ENCODE data around the gene P2RY11. TPM values are rescaled to one million over a fixed set of nuclear protein-coding genes. Genes with fewer than 3 reads are reported as not detected.

Gene P2RY11
- total and polyA plus RNA-seq, 2 donors (not counting 1 experiment from before 2014, with no cell fraction given), result 25.8 to 27.1 TPM

- ChIA-PET CTCF (interaction anchor here (1.1 to 15.9 kb wide), 4 partner anchors 5 to 143 kb away, joined by 4 to 263 read pairs (median 134); partner anchors contain the start of genes ANGPTL6, DNMT1, EIF3G and P2RY11), POLR2A (interaction anchor here (0.5 to 0.7 kb wide), 2 partner anchors 26 to 270 kb away, joined by 4 to 8 read pairs; no protein-coding TSS in a partner anchor)
- peaks cover 57 to 73% of the 10 kb centered on the region in 2 donors for H3K4me1 ChIP-seq (ENCODE audit: control insufficient read depth in 2 of 2, insufficient read depth in 2 of 2, low read length in 2 of 2)
- TF ChIP-seq EZH2 (IDR thresholded peaks at IDR 0.05; ENCODE audit: borderline replicate concordance, insufficient read depth, low read depth, low read length, poor library complexity, severe bottlenecking), result no peak
- no peak for TF ChIP-seq CTCF (IDR thresholded peaks at IDR 0.05)
- Mint-ChIP-seq H3K4me3 (peak overlapping the region; percentile 92), H3K27me3 (no peaks in the 10 kb centered on the region), H3K4me1 (peaks cover 62% of the 10 kb centered on the region), H3K27ac (peak overlapping the region; percentile 99), H3K9me3 (ENCODE audit: insufficient read depth) (no peaks in the 10 kb centered on the region)
- peaks cover 37% of the 10 kb centered on the region for H3K79me2 ChIP-seq (ENCODE audit: control insufficient read depth, insufficient read depth, low read length)
- H3K36me3 ChIP-seq (replicated peaks in 1 of 2; ENCODE audit: control extremely low read depth in 1 of 2, control insufficient read depth in 1 of 2, extremely low read depth in 1 of 2, insufficient read depth in 2 of 2, low read length in 1 of 2), result peaks cover 0 to 45% of the 10 kb centered on the region in 2 experiments
- peak overlapping the region in 1 of 2 donors; percentile 97 for H3K27ac ChIP-seq (ENCODE audit: low read length in 2 of 2)
- H4K20me1 ChIP-seq (ENCODE audit: control insufficient read depth, insufficient read depth, low read length, poor library complexity, severe bottlenecking), result peaks cover 40% of the 10 kb centered on the region
- H3K4me2 ChIP-seq (replicated peaks; ENCODE audit: low read depth, low read length, poor library complexity, severe bottlenecking), result peak overlapping the region; percentile 83
- 75% methylated on average over 10 of the region's 10 CpGs for WGBS (ENCODE audit: insufficient coverage)
- no peak overlapping the region for H2AFZ ChIP-seq (ENCODE audit: insufficient read depth, low read depth, low read length, poor library complexity, severe bottlenecking)
- H3K9ac ChIP-seq (ENCODE audit: low read length), result peak overlapping the region; percentile 78
- H3K27me3 ChIP-seq (replicated peaks in 1 of 4; ENCODE audit: control extremely low read depth in 1 of 4, control insufficient read depth in 3 of 4, insufficient read depth in 4 of 4, low read length in 3 of 4), result no peaks in the 10 kb centered on the region
- no peaks in the 10 kb centered on the region for H3K9me3 ChIP-seq (ENCODE audit: control extremely low read depth in 1 of 3, control insufficient read depth in 2 of 3, insufficient read depth in 1 of 3, low read length in 2 of 3)
- intact Hi-C loops (cut with micrococcal nuclease), result loop anchor here (10.0 kb wide), 1 partner anchor 298 kb away; the partner anchor contains the start of gene CDC37
- ATAC-seq (ENCODE audit: low read depth), result no peak
- H3K4me3 ChIP-seq (ENCODE audit: control extremely low read depth in 1 of 5, extremely low read depth in 1 of 5, insufficient read depth in 1 of 5, low read depth in 2 of 5, low read length in 4 of 5), result peak overlapping the region in 4 of 5 experiments; percentile 56 to 71 (median 70)
- peak; percentile 15 for DNase-seq
Measured at GRCh38 chr19:10107254-10107653, 4.2 kb upstream of the P2RY11 start.

GRCh38 chr19:10107817-10108367 is 3.6 kb upstream of the P2RY11 start:
- Histone ChIP-seq H2AFZ (ENCODE audit: insufficient read depth, low read depth, low read length, poor library complexity, severe bottlenecking) (no peak overlapping the region), H3K4me1 (ENCODE audit: control insufficient read depth in 2 of 2, insufficient read depth in 2 of 2, low read length in 2 of 2) (peaks cover 57 to 73% of the 10 kb centered on the region in 2 donors), H3K9me3 (ENCODE audit: control extremely low read depth in 1 of 3, control insufficient read depth in 2 of 3, insufficient read depth in 1 of 3, low read length in 2 of 3) (no peaks in the 10 kb centered on the region), H4K20me1 (ENCODE audit: control insufficient read depth, insufficient read depth, low read length, poor library complexity, severe bottlenecking) (peaks cover 42% of the 10 kb centered on the region), H3K27me3 (replicated peaks in 1 of 4; ENCODE audit: control extremely low read depth in 1 of 4, control insufficient read depth in 3 of 4, insufficient read depth in 4 of 4, low read length in 3 of 4) (no peaks in the 10 kb centered on the region), H3K79me2 (ENCODE audit: control insufficient read depth, insufficient read depth, low read length) (peaks cover 37% of the 10 kb centered on the region), H3K27ac (ENCODE audit: low read length in 2 of 2) (peak overlapping the region in 1 of 2 donors; percentile 97), H3K4me3 (ENCODE audit: control extremely low read depth in 1 of 5, extremely low read depth in 1 of 5, insufficient read depth in 1 of 5, low read depth in 2 of 5, low read length in 4 of 5) (no peak overlapping the region), H3K36me3 (replicated peaks in 1 of 2; ENCODE audit: control extremely low read depth in 1 of 2, control insufficient read depth in 1 of 2, extremely low read depth in 1 of 2, insufficient read depth in 2 of 2, low read length in 1 of 2) (peaks cover 0 to 45% of the 10 kb centered on the region in 2 experiments), H3K4me2 (replicated peaks; ENCODE audit: low read depth, low read length, poor library complexity, severe bottlenecking) (no peak overlapping the region), H3K9ac (ENCODE audit: low read length) (no peak overlapping the region)
- ATAC-seq (ENCODE audit: low read depth) (no peak), DNase-seq (peak; percentile 16)
- Mint-ChIP-seq H3K9me3 (ENCODE audit: insufficient read depth) (no peaks in the 10 kb centered on the region), H3K4me3 (peak overlapping the region; percentile 92), H3K4me1 (peaks cover 62% of the 10 kb centered on the region), H3K27ac (peak overlapping the region; percentile 32), H3K27me3 (no peaks in the 10 kb centered on the region)
- TF ChIP-seq CTCF (IDR thresholded peaks at IDR 0.05), result no peak
- no peak for TF ChIP-seq EZH2 (IDR thresholded peaks at IDR 0.05; ENCODE audit: borderline replicate concordance, insufficient read depth, low read depth, low read length, poor library complexity, severe bottlenecking)
- intact Hi-C loops (cut with micrococcal nuclease), result loop anchor here (10.0 kb wide), 1 partner anchor 297 kb away; the partner anchor contains the start of gene CDC37
- WGBS (ENCODE audit: insufficient coverage), result 92% methylated on average over 7 of the region's 14 CpGs
- CTCF ChIA-PET, result interaction anchor here (1.1 to 15.9 kb wide), 5 partner anchors 6 to 1261 kb away, joined by 4 to 263 read pairs (median 5); partner anchors contain the start of genes ANGPTL6, DNMT1, EIF3G and P2RY11
- POLR2A ChIA-PET, result interaction anchor here (0.5 to 1.7 kb wide), 3 partner anchors 12 to 271 kb away, joined by 4 to 11 read pairs (median 8); no protein-coding TSS in a partner anchor

Data from B cell (primary cell).